Psoas muscle (tissue), 8 donors: Measurements from ENCODE around the gene POMZP3. TPM values are rescaled to one million over a fixed set of nuclear protein-coding genes. Genes with fewer than 3 reads are reported as not detected.
"Not testable (repeated sequence)": the region's sequence is repeated elsewhere in the genome, so short reads cannot be mapped to it uniquely, and the experiment has no call there.

Experiments used
- ATAC-seq, 4 donors: fragments of 200-7000 bp; cut with Tn5 transposase; one replicate each; pipeline ENCODE4 v1.9.1; 2020; ENCODE audit warnings: moderate library complexity in 3 of 4, mild to moderate bottlenecking in 2 of 4
- DNase-seq, 2 donors: peaks; one replicate each; pipeline ENCODE4 v3.0.0-alpha.2; 2020
- H3K27ac ChIP-seq: fragments of 200-600 bp; one replicate; pipeline ENCODE4 v1.8.0; 2022
- H3K27me3 ChIP-seq, 3 donors: fragments of 200-600 bp in 1 of 3; one replicate each; pipeline versions ENCODE4 v1.6.1 to v1.8.0; 2013 to 2022; ENCODE audit warnings: low read length in 2 of 3, mild to moderate bottlenecking in 2 of 3, moderate library complexity in 1 of 3; ENCODE audit not compliant: insufficient read depth in 3 of 3
- H3K36me3 ChIP-seq, 2 donors: fragments of 200-600 bp in 1 of 2; one replicate each; pipeline versions ENCODE4 v1.6.1 to v1.8.0; 2013 to 2022; ENCODE audit warnings: low read depth in 1 of 2, mild to moderate bottlenecking in 1 of 2, moderate library complexity in 1 of 2; ENCODE audit not compliant: insufficient read depth in 1 of 2
- H3K4me1 ChIP-seq: fragments of 200-600 bp; one replicate; pipeline ENCODE4 v1.8.0; 2022
- H3K4me3 ChIP-seq: fragments of 200-600 bp; one replicate; pipeline ENCODE4 v1.8.0; 2022; ENCODE audit warnings: mild to moderate bottlenecking
- H3K9me3 ChIP-seq: fragments of 200-600 bp; one replicate; pipeline ENCODE4 v1.8.0; 2022
- CTCF ChIP-seq: fragments of 200-600 bp; IDR thresholded peaks from one replicate; pipeline ENCODE4 v1.8.0; 2022; ENCODE audit warnings: antibody characterized with exemption
- WGBS, 3 donors: extraction: QIAGEN DNeasy Blood & Tissue Kit; methylation state at CpG; one replicate each; pipeline versions ENCODE4 v1.1.6 to v1.1.7; 2013; 5-methylcytosine and 5-hydroxymethylcytosine counted together
- intact Hi-C, 2 donors: fragments of 100-400 bp; cut with DNase I; formaldehyde crosslinking; loops; one replicate each; pipeline versions ENCODE4 v1.11.0 to v1.14.2; 2022
- polyA plus RNA-seq, 3 donors: library from polyadenylated mRNA; stranded (reverse); fragments of 200-250 nt; gene quantifications; one replicate each; pipeline ENCODE4 v1.2.3, GENCODE V29; 2013
- total RNA-seq, 4 donors: library from RNA; stranded (reverse); fragmentation: NEBNext Ultra II Directional in 2 of 4; extraction: Animal tissue kit (Norgen Biotek cat#: 25700) in 2 of 4; gene quantifications; one replicate each; pipeline versions ENCODE4 v1.2.1 to v1.2.4, GENCODE V29; 2021 to 2023
- donor health status: healthy with polysubstance abuse.
- donor health status: DM: no; HTN: no; CAD: no; lungs with moderate emphysema.
- donor health status: Bipolar disorder and iron deficiency.
- donor health status: healthy.
- donor health status: DM: yes; HTN: yes; CAD: no.
- donor health status: DM: no; HTN: no; CAD: no.
- donor health status: DM: no; HTN: no; CAD: no.
- donor health status: DM: yes; HTN: yes; CAD: no.

The POMZP3 gene
- total and polyA plus RNA-seq, 7 donors, result 3.5 to 30.5 (median 10.3) TPM

GRCh38 chr7:76613783-76614182 is 13.3 kb downstream of the POMZP3 start:
- intact Hi-C loops, DNase-seq, H3K4me1 ChIP-seq, H3K27me3 ChIP-seq, H3K9me3 ChIP-seq, H3K4me3 ChIP-seq: not testable (repeated sequence)
- TF ChIP-seq CTCF, result peak; percentile 55
- H3K36me3 ChIP-seq, result peaks cover 0 to 22% of the 10 kb centered on the region in 2 donors
- 0 to 9% (median 5%) methylated on average over 2 of the region's 3 CpGs for WGBS, 3 donors
- peak; percentile 27 to 85 (median 52) for ATAC-seq
- H3K27ac ChIP-seq, result peak overlapping the region; percentile 60

- H3K27me3 ChIP-seq, H3K4me1 ChIP-seq, intact Hi-C loops, DNase-seq, H3K27ac ChIP-seq, H3K4me3 ChIP-seq, H3K9me3 ChIP-seq: not testable (repeated sequence)
- H3K36me3 ChIP-seq, result peaks cover 0 to 21% of the 10 kb centered on the region in 2 donors
- ATAC-seq, result peak in 3 of 4 donors; percentile 49 to 58 (median 54)
- WGBS, 3 donors, result no CpG with 5 or more reads among the region's 3 CpGs
Observed at GRCh38 chr7:76612232-76612631, 14.8 kb downstream of the POMZP3 start.

- H3K36me3 ChIP-seq, H3K4me1 ChIP-seq, H3K27me3 ChIP-seq, intact Hi-C loops, H3K4me3 ChIP-seq, H3K9me3 ChIP-seq, DNase-seq, H3K27ac ChIP-seq: not testable (repeated sequence)
- WGBS, 3 donors, result 79 to 100% (median 100%) methylated on average over 1 to 2 of the region's 10 CpGs
- peak in 2 of 4 donors; percentile 24 to 39 for ATAC-seq
Observed at GRCh38 chr7:76609864-76610263, 17.2 kb downstream of the POMZP3 start.

GRCh38 chr7:76608469-76608868 is 18.6 kb downstream of the POMZP3 start:
- DNase-seq, H3K27me3 ChIP-seq, H3K4me1 ChIP-seq, H3K27ac ChIP-seq, intact Hi-C loops, H3K9me3 ChIP-seq, H3K4me3 ChIP-seq, ATAC-seq, H3K36me3 ChIP-seq: not testable (repeated sequence)
- 76 to 89% (median 80%) methylated on average over 6 of the region's 7 CpGs for WGBS, 3 donors

GRCh38 chr7:76606027-76606426 is 21.1 kb downstream of the POMZP3 start:
- ATAC-seq, result peak; percentile 95 to 99 (median 98)
- intact Hi-C loops, H3K9me3 ChIP-seq, H3K27me3 ChIP-seq, H3K4me1 ChIP-seq, H3K4me3 ChIP-seq, H3K36me3 ChIP-seq: not testable (repeated sequence)
- peak; percentile 80 to 91 for DNase-seq
- WGBS, 3 donors, result 0 to 3% (median 2%) methylated on average over 5 of the region's 6 CpGs
- peak overlapping the region; percentile 53 for H3K27ac ChIP-seq

GRCh38 chr7:76600650-76601049 is 26.4 kb downstream of the POMZP3 start:
- H3K27ac ChIP-seq, H3K27me3 ChIP-seq, H3K4me1 ChIP-seq, H3K36me3 ChIP-seq, DNase-seq, ATAC-seq, H3K9me3 ChIP-seq, H3K4me3 ChIP-seq, intact Hi-C loops: not testable (repeated sequence)
- whole genome bisulfite sequencing, 3 donors, result 94 to 99% (median 97%) methylated on average over 3 of the region's 3 CpGs

GRCh38 chr7:76600116-76600482 is 27.0 kb downstream of the POMZP3 start:
- H3K36me3 ChIP-seq, DNase-seq, H3K4me1 ChIP-seq, H3K27ac ChIP-seq, H3K9me3 ChIP-seq, H3K4me3 ChIP-seq, H3K27me3 ChIP-seq, intact Hi-C loops: not testable (repeated sequence)
- peak; percentile 51 to 68 (median 62) for ATAC-seq
- WGBS, 3 donors, result 91 to 100% (median 95%) methylated on average over 1 of the region's 2 CpGs

GRCh38 chr7:76598590-76599264 is 28.4 kb downstream of the POMZP3 start:
- H3K4me1 ChIP-seq, intact Hi-C loops, H3K36me3 ChIP-seq, H3K27me3 ChIP-seq, H3K9me3 ChIP-seq, H3K4me3 ChIP-seq, DNase-seq: not testable (repeated sequence)
- H3K27ac ChIP-seq, result peak overlapping the region; percentile 4
- ATAC-seq, result peak in 1 of 4 donors; percentile 53

GRCh38 chr7:76597288-76597687 is 29.8 kb downstream of the POMZP3 start:
- ATAC-seq, H3K4me1 ChIP-seq, H3K4me3 ChIP-seq, DNase-seq, H3K9me3 ChIP-seq, H3K36me3 ChIP-seq, H3K27ac ChIP-seq, intact Hi-C loops, H3K27me3 ChIP-seq: not testable (repeated sequence)
- 84 to 100% (median 94%) methylated on average over 1 of the region's 1 CpG for WGBS, 3 donors

- DNase-seq, H3K36me3 ChIP-seq, H3K27ac ChIP-seq, H3K27me3 ChIP-seq, H3K4me1 ChIP-seq, H3K9me3 ChIP-seq, ATAC-seq, H3K4me3 ChIP-seq, intact Hi-C loops: not testable (repeated sequence)
- WGBS, 3 donors, result 64 to 78% (median 68%) methylated on average over 2 of the region's 2 CpGs
Observed at GRCh38 chr7:76592694-76593093, 34.4 kb downstream of the POMZP3 start.
